PFSK-1 (cell line): ENCODE measurements around the gene ADCK1.

Source experiments
- FOXP2 ChIP-seq: optimal IDR thresholded peaks from 2 replicates; pipeline ENCODE3; 2011; ENCODE audit warnings: borderline replicate concordance, control low read depth, inconsistent platforms; ENCODE audit not compliant: insufficient read depth; ENCODE audit errors: extremely low read length, extremely low read depth
- POLR2AphosphoS5 ChIP-seq: IDR thresholded peaks from 2 replicates; pipeline ENCODE4 v1.6.1; 2012; ENCODE audit warnings: low read depth, mild to moderate bottlenecking, control low read depth, low read length, moderate library complexity
- REST ChIP-seq, 2 experiments: IDR thresholded peaks; 2 replicates each; pipeline versions ENCODE4 v1.6.1 to v1.8.0; 2011 to 2012; ENCODE audit warnings: low read depth in 2 of 2, low read length in 2 of 2, control low read depth in 1 of 2, inconsistent platforms in 1 of 2, mild to moderate bottlenecking in 1 of 2, moderate library complexity in 1 of 2; ENCODE audit not compliant: insufficient read depth in 1 of 2
- SIN3A ChIP-seq: IDR thresholded peaks from 2 replicates; pipeline ENCODE4 v1.6.1; 2012; ENCODE audit warnings: mild to moderate bottlenecking, low read length, moderate library complexity, borderline replicate concordance; ENCODE audit not compliant: insufficient read depth
- TAF1 ChIP-seq: IDR thresholded peaks from 2 replicates; pipeline ENCODE4 v1.6.1; 2012; ENCODE audit warnings: low read length, control low read depth, borderline replicate concordance; ENCODE audit not compliant: insufficient read depth

Gene ADCK1

GRCh38 chr14:77903221-77903620 is 103.3 kb downstream of the ADCK1 start:
- no peak for TF ChIP-seq FOXP2
- no peak for TF ChIP-seq POLR2AphosphoS5
- TF ChIP-seq TAF1 = no peak
- no peak for TF ChIP-seq SIN3A
- TF ChIP-seq REST (IDR thresholded peaks at IDR 0.05; ENCODE audit: insufficient read depth in 1 of 2, low read depth in 2 of 2, low read length in 2 of 2) = no peak

DNA sequence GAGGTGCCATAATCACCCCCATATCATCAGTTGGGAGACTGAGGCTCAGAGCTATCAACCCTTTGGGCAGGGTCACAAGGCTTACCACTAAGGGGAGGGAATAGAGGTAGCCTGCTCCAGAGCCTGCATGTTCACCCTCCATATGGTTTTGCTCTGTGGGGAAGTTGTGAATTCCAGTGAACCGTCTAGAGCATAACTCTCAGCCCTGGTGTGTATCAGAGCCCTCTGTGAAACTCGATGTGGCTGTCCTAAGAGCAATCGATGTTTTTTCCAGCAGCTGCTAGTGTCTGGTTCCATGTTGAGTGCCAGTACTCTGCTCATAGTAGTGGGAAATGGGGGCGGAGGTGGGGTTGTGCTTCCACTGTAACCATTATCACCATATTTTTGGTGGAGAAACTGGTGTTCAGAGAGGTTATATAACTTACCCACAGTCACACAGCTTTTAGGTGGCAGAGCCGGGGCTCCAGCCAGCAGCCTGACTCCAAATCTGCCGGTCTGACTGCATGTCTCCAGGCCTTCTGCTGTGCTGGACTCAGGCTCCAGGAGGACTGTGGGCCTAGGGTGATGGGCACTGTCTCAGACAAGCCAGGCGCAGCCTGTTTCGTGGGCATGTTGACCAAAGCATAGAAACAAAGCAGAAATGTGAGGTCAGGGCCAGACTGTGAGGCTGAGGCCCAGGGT is 104.2 kb downstream of the ADCK1 start:
- TF ChIP-seq FOXP2 (no peak), SIN3A (no peak), TAF1 (no peak), REST (IDR thresholded peaks at IDR 0.05; ENCODE audit: insufficient read depth in 1 of 2, low read depth in 2 of 2, low read length in 2 of 2) (no peak), POLR2AphosphoS5 (no peak)

- TF ChIP-seq FOXP2 = no peak
- no peak for TF ChIP-seq SIN3A
- no peak for TF ChIP-seq TAF1
- TF ChIP-seq REST (IDR thresholded peaks at IDR 0.05; ENCODE audit: insufficient read depth in 1 of 2, low read depth in 2 of 2, low read length in 2 of 2) = no peak
- TF ChIP-seq POLR2AphosphoS5 = no peak
These were observed 106.5 kb downstream of the ADCK1 start for GRCh38 chr14:77906446-77906845.

GRCh38 chr14:77908847-77909246 is 108.9 kb downstream of the ADCK1 start:
- TF ChIP-seq SIN3A = no peak
- no peak for TF ChIP-seq REST (IDR thresholded peaks at IDR 0.05; ENCODE audit: insufficient read depth in 1 of 2, low read depth in 2 of 2, low read length in 2 of 2)
- no peak for TF ChIP-seq TAF1
- no peak for TF ChIP-seq FOXP2
- no peak for TF ChIP-seq POLR2AphosphoS5

GRCh38 chr14:77909911-77910310 is 110.0 kb downstream of the ADCK1 start:
- TF ChIP-seq SIN3A = no peak
- TF ChIP-seq TAF1 = no peak
- no peak for TF ChIP-seq REST (IDR thresholded peaks at IDR 0.05; ENCODE audit: insufficient read depth in 1 of 2, low read depth in 2 of 2, low read length in 2 of 2)
- TF ChIP-seq FOXP2 = no peak
- TF ChIP-seq POLR2AphosphoS5 = no peak
